Motor neuron (in vitro differentiated cells): ENCODE measurements around the gene GTF3C1. TPM values are rescaled to one million over a fixed set of nuclear protein-coding genes. Genes with fewer than 3 reads are reported as not detected.

ENCODE experiments used
- ATAC-seq, 8 experiments: fragments of 200-7000 bp; cut with Tn5 transposase; replicated peaks in 6 of 8; 2 replicates each; pipeline ENCODE4 v1.8.0; 2021; ENCODE audit warnings: mild to moderate bottlenecking in 8 of 8, moderate library complexity in 8 of 8
- H3K27ac ChIP-seq, 2 donors: fragments of 250-450 bp; sonication (Bioruptor Pico); 2 replicates each; pipeline ENCODE4 v1.9.0; 2021; ENCODE audit warnings: antibody characterized with exemption in 2 of 2, mild to moderate bottlenecking in 2 of 2, moderate library complexity in 1 of 2
- H3K4me1 ChIP-seq, 2 donors: fragments of 250-450 bp; sonication (Bioruptor Pico); replicated peaks in 1 of 2; 2 replicates each; pipeline ENCODE4 v1.6.1; 2021; ENCODE audit warnings: antibody characterized with exemption in 2 of 2, mild to moderate bottlenecking in 2 of 2, moderate library complexity in 1 of 2
- H3K4me3 ChIP-seq, 5 donors: fragments of 250-450 bp; sonication (Bioruptor Pico); 2 replicates each; pipeline ENCODE4 v1.9.0; 2021; ENCODE audit warnings: antibody characterized with exemption in 5 of 5, mild to moderate bottlenecking in 5 of 5, moderate library complexity in 4 of 5
- WGBS, 10 experiments: fragments of 450-650 bp; shearing (Covaris generic); methylation state at CpG; one replicate each; pipeline ENCODE4 v1.0.0; 2022; 5-methylcytosine and 5-hydroxymethylcytosine counted together
- in situ Hi-C, 9 experiments: fragments of 400-800 bp; cut with MboI; loops; one replicate each; pipeline ENCODE4 v1.15.0; 2021; ENCODE audit warnings: low sequenced_read_pairs in 9 of 9, low pct_unique_long_range_greater_than_20kb in 2 of 9; ENCODE audit not compliant: unreplicated experiment in 9 of 9
- total RNA-seq, 8 experiments: library from RNA; unstranded; fragments of 300-600 nt; gene quantifications; 2 replicates each; pipeline versions ENCODE4 v1.2.3 to v1.2.4, GENCODE V29; 2022

GTF3C1 gene
- total RNA-seq, 8 experiments from 2014 or later = 41.2 to 156 (median 60.5) TPM

GRCh38 chr16:27449434-27450195 is 100.1 kb downstream of the GTF3C1 start:
- 13 to 100% (median 56%) methylated on average over 1 to 16 of the region's 31 CpGs; no CpG with 5 or more reads in 5 of the 10 experiments for WGBS, 10 experiments
- Histone ChIP-seq H3K27ac (peak overlapping the region in 1 of 2 donors; percentile 24), H3K4me1 (peaks cover 3 to 14% of the 10 kb centered on the region in 2 donors), H3K4me3 (no peak overlapping the region)
- ATAC-seq = peak in 5 of 8 experiments; percentile 12 to 73 (median 52)
- in situ Hi-C loops = loop anchor here in 1 of 9 experiments (25.0 kb wide), 2 partner anchors 88 to 212 kb away; partner anchors contain the start of gene GTF3C1

GRCh38 chr16:27448532-27449433 is 100.9 kb downstream of the GTF3C1 start:
- in situ Hi-C loops = loop anchor here in 1 of 9 experiments (25.0 kb wide), 1 partner anchor 89 kb away; the partner anchor contains the start of gene GTF3C1
- no peak overlapping the region for H3K27ac ChIP-seq
- ATAC-seq = no peak
- WGBS, 10 experiments = 57 to 100% (median 98%) methylated on average over 1 to 5 of the region's 19 CpGs; no CpG with 5 or more reads in 6 of the 10 experiments
- peaks cover 3 to 14% of the 10 kb centered on the region in 2 donors for H3K4me1 ChIP-seq
- no peak overlapping the region for H3K4me3 ChIP-seq

GRCh38 chr16:27447301-27447700 is 102.4 kb downstream of the GTF3C1 start:
- H3K4me1 ChIP-seq = peaks cover 3 to 14% of the 10 kb centered on the region in 2 donors
- no peak for ATAC-seq
- WGBS, 10 experiments = 70 to 100% (median 92%) methylated on average over 2 to 3 of the region's 5 CpGs; no CpG with 5 or more reads in 3 of the 10 experiments
- in situ Hi-C loops = loop anchor here in 1 of 9 experiments (25.0 kb wide), 1 partner anchor 90 kb away; the partner anchor contains the start of gene GTF3C1
- no peak overlapping the region for H3K27ac ChIP-seq
- no peak overlapping the region for H3K4me3 ChIP-seq

GRCh38 chr16:27446721-27447120 is 103.0 kb downstream of the GTF3C1 start:
- no peak overlapping the region for H3K4me3 ChIP-seq
- H3K4me1 ChIP-seq = peaks cover 3 to 14% of the 10 kb centered on the region in 2 donors
- no peak for ATAC-seq
- no peak overlapping the region for H3K27ac ChIP-seq
- WGBS, 10 experiments = 20 to 83% (median 79%) methylated on average over 1 to 3 of the region's 4 CpGs; no CpG with 5 or more reads in 6 of the 10 experiments
- in situ Hi-C loops = loop anchor here in 1 of 9 experiments (25.0 kb wide), 1 partner anchor 91 kb away; the partner anchor contains the start of gene GTF3C1

- no peak for ATAC-seq
- Histone ChIP-seq H3K4me3 (no peak overlapping the region), H3K27ac (no peak overlapping the region), H3K4me1 (peaks cover 2 to 10% of the 10 kb centered on the region in 2 donors)
- WGBS, 10 experiments = 55% methylated on average over 2 of the region's 12 CpGs; no CpG with 5 or more reads in 9 of the 10 experiments
- in situ Hi-C loops = loop anchor here in 1 of 9 experiments (25.0 kb wide), 1 partner anchor 92 kb away; the partner anchor contains the start of gene GTF3C1
These were observed 104.1 kb downstream of the GTF3C1 start for GRCh38 chr16:27445502-27446175.

GRCh38 chr16:27444470-27444869 is 105.2 kb downstream of the GTF3C1 start:
- 69 to 100% (median 80%) methylated on average over 1 to 3 of the region's 5 CpGs; no CpG with 5 or more reads in 7 of the 10 experiments for WGBS, 10 experiments
- ATAC-seq = no peak
- in situ Hi-C loops = loop anchor here in 1 of 9 experiments (25.0 kb wide), 1 partner anchor 93 kb away; the partner anchor contains the start of gene GTF3C1
- Histone ChIP-seq H3K4me1 (peaks cover 0 to under 1% of the 10 kb centered on the region in 2 donors), H3K4me3 (no peak overlapping the region), H3K27ac (no peak overlapping the region)

GRCh38 chr16:27444015-27444414 is 105.7 kb downstream of the GTF3C1 start:
- no peak overlapping the region for H3K27ac ChIP-seq
- ATAC-seq = no peak
- in situ Hi-C loops = loop anchor here in 1 of 9 experiments (25.0 kb wide), 1 partner anchor 93 kb away; the partner anchor contains the start of gene GTF3C1
- WGBS, 10 experiments = 0 to 90% (median 60%) methylated on average over 1 to 2 of the region's 2 CpGs; no CpG with 5 or more reads in 5 of the 10 experiments
- no peak overlapping the region for H3K4me3 ChIP-seq
- H3K4me1 ChIP-seq = no peaks in the 10 kb centered on the region

- no peaks in the 10 kb centered on the region for H3K4me1 ChIP-seq
- in situ Hi-C loops = loop anchor here in 1 of 9 experiments (25.0 kb wide), 1 partner anchor 95 kb away; the partner anchor contains the start of gene GTF3C1
- WGBS, 10 experiments = 57 to 100% (median 93%) methylated on average over 1 to 5 of the region's 8 CpGs; no CpG with 5 or more reads in 2 of the 10 experiments
- H3K27ac ChIP-seq = no peak overlapping the region
- ATAC-seq = no peak
- no peak overlapping the region for H3K4me3 ChIP-seq
These were observed 107.7 kb downstream of the GTF3C1 start for GRCh38 chr16:27441998-27442397.

- in situ Hi-C loops = loop anchor here in 1 of 9 experiments (25.0 kb wide), 1 partner anchor 96 kb away; the partner anchor contains the start of gene GTF3C1
- no peak for ATAC-seq
- Histone ChIP-seq H3K4me1 (no peaks in the 10 kb centered on the region), H3K4me3 (no peak overlapping the region), H3K27ac (no peak overlapping the region)
- WGBS, 10 experiments = 60 to 100% (median 88%) methylated on average over 1 to 5 of the region's 5 CpGs; no CpG with 5 or more reads in 6 of the 10 experiments
These were observed 108.4 kb downstream of the GTF3C1 start for GRCh38 chr16:27441276-27441675.

- no peak overlapping the region for H3K4me3 ChIP-seq
- no peak overlapping the region for H3K27ac ChIP-seq
- no peaks in the 10 kb centered on the region for H3K4me1 ChIP-seq
- in situ Hi-C loops = loop anchor here in 1 of 9 experiments (25.0 kb wide), 1 partner anchor 98 kb away; the partner anchor contains the start of gene GTF3C1
- 63 to 100% (median 77%) methylated on average over 1 to 6 of the region's 18 CpGs; no CpG with 5 or more reads in 3 of the 10 experiments for WGBS, 10 experiments
- ATAC-seq = no peak
These were observed 110.3 kb downstream of the GTF3C1 start for GRCh38 chr16:27439271-27440018.

GRCh38 chr16:27437946-27438345 is 111.8 kb downstream of the GTF3C1 start:
- 77 to 100% (median 90%) methylated on average over 1 to 3 of the region's 6 CpGs; no CpG with 5 or more reads in 3 of the 10 experiments for WGBS, 10 experiments
- in situ Hi-C loops = loop anchor here in 1 of 9 experiments (25.0 kb wide), 1 partner anchor 99 kb away; the partner anchor contains the start of gene GTF3C1
- no peak for ATAC-seq
- no peak overlapping the region for H3K27ac ChIP-seq
- no peaks in the 10 kb centered on the region for H3K4me1 ChIP-seq
- H3K4me3 ChIP-seq = no peak overlapping the region
